ENCODE results near the gene LATS1.

DNA sequence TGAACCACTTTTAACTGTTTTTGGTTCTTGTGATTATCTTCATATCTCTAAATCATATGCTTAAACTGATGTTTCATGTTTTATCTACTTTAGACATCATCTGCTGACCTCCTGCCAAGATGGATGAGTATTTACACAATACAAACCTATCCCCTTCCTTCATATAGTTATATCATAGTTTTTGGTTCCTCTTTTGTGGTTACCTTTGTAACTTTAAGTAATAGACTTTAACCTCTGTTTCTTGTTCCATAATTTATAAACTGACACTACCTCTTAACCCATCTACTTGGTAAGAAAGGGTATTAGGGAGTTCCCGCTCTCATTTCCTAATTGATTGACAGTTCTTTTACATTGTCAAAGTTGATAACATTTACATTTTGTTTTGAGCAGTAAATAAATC is 43.5 kb upstream of the LATS1 start:
- TF ChIP-seq, protein P1, sequence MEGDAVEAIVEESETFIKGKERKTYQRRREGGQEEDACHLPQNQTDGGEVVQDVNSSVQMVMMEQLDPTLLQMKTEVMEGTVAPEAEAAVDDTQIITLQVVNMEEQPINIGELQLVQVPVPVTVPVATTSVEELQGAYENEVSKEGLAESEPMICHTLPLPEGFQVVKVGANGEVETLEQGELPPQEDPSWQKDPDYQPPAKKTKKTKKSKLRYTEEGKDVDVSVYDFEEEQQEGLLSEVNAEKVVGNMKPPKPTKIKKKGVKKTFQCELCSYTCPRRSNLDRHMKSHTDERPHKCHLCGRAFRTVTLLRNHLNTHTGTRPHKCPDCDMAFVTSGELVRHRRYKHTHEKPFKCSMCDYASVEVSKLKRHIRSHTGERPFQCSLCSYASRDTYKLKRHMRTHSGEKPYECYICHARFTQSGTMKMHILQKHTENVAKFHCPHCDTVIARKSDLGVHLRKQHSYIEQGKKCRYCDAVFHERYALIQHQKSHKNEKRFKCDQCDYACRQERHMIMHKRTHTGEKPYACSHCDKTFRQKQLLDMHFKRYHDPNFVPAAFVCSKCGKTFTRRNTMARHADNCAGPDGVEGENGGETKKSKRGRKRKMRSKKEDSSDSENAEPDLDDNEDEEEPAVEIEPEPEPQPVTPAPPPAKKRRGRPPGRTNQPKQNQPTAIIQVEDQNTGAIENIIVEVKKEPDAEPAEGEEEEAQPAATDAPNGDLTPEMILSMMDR (IDR thresholded peaks at IDR 0.05; ENCODE audit: low read length) = no peak
- TF ChIP-seq EZH2 (IDR thresholded peaks at IDR 0.05; ENCODE audit: borderline replicate concordance, low read length) = no peak
